HG03060 (cell line): ENCODE data around the gene TECTB.

Experiments
- ATAC-seq: cut with Tn5 transposase; IDR thresholded peaks from one replicate; pipeline ENCODE4 v1.9.1; 2021; ENCODE audit warnings: low read depth, moderate number of reproducible peaks; ENCODE audit not compliant: unreplicated experiment

Gene TECTB

DNA sequence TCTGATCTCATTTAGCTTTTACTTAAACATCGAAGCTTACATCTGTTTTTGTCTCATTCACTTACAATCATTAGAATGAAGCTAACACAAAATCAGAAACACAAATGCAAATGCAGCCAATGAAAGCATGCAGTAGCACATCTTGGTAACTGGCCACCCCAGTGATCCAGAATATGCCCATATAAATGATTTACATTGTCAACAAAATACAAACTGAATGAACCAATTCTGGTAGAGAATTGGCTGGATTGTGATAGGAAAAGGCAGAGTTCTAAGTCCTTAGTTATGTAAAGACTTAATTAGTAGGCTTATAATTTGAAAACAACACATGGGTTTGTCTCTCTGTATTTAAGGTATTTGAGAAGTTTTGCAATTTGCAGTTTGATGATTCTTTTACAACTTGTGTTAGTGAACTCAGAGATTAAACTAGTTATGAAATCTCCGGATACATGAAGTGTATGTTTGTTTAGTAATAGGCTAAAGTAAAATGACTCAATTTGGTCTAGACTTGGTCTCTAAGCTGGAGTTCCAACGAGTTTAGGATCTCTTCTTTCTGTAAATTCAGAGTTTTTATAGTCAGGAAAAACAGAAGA, 21.2 kb downstream of the TECTB start:
- ATAC-seq = no peak

DNA sequence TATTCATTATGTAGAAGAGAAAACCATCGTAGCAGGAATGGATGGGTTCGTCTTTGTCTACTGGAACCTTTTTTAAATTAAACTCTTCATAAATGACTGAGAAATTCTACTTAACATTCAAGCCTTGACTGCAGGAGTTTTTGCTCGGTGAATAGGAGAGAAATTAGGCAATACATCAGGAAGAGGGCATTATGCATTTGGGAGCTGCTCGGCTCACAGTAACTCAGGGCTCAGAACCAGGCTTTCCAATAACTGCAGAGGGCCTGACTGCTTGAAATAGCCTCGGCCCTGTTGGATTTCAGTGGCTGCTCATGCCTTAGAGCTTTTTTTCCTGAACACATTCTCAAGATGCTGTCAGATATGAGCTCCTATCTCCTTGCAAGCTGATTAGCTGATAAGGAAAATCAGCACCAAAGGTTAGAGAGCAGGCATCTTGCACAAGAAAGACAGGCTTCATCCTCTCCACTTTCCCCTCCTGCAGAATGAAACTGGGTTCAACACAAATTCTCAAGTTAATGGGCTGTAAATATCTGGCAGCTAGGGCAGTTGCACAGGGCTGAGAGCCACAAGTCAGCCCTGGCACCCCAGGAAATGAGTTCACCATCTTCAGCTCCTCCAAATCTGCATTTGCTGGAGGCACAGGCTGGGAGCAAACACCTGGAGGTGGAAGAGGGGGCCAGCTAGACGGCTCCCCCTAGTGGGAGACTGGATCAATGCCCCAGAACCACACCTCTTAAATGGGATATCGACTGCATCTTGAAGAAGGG, 24.3 kb downstream of the TECTB start:
- ATAC-seq = no peak

DNA sequence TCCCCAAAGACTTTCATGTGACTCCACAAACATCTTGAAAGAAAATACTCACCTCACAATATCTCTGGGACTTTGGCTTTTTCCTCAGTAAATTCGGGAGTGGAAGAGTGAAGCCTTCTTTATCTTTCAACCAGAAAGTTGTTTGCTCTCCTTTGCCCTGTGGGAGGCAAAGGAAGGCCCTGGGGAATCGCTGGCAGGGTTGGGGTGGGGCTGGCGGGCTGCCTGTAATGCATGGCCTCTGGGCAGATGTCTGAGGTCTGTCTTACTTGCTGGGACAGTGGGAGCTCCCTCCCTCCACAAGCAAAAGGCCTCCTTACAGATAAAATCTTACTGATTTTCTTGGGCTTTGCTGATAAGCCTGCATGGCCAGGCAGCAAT, 24.9 kb downstream of the TECTB start:
- ATAC-seq = no peak

DNA sequence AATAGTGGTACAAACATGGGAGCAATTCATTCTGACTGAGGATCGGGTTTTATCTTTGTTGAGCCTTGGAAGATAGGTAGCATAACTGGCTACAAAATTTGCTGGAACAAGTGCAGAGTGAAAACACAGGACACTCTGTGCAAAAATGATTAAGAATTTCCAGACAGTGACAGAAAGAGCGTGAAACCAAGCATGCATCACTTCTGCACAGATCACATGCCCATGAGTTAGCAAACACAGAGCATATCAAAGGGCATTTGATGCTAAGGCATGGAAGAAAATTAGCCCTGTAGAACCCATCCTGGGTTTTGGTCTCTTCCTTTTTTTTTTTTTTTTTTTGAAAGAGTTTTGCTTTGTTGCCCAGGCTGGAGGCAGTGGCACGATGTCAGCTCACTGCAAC, 28.3 kb downstream of the TECTB start:
- ATAC-seq = no peak

DNA sequence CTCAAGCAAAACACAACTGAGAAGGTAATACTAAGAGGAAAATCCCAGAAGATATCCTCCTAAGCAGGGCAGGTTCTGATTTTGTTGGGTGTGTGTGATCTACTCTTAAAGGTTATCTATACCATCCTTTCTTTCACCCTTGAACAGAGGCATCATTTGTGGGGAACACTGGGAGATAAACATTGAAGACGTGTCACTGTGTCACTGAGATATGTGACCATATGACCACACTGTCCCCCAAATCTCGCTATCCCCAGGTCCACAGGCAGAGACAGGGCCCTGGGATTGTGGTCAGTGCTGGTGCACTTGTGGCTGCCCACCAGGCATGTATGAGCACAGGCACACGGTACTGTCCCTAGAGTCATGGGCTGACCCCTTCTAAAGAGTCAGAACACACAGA, 30.0 kb downstream of the TECTB start:
- no peak for ATAC-seq

- no peak for ATAC-seq
Observed at GRCh38 chr10:112313911-112314310, 30.7 kb downstream of the TECTB start.

- no peak for ATAC-seq
Observed at GRCh38 chr10:112314822-112315474, 31.7 kb downstream of the TECTB start.

DNA sequence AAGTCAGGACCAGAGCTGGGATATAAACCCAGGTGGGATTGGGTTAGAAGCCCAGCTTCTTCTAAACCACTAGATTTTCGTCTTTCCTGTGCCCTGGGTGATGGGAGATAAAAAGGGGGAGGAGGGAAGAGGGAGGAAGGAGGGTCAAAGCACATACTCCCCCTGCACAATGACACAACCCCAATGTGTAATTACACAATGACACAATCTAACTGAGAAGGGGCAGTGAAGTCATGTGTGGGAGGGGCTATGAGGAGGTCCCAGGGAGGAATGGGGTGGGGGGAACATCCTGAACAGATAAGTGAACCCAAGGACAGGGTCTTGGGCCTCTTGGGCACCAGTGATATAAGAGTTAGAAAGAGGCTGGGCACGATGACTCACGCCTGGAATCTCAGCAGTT, 44.5 kb downstream of the TECTB start:
- no peak for ATAC-seq

DNA sequence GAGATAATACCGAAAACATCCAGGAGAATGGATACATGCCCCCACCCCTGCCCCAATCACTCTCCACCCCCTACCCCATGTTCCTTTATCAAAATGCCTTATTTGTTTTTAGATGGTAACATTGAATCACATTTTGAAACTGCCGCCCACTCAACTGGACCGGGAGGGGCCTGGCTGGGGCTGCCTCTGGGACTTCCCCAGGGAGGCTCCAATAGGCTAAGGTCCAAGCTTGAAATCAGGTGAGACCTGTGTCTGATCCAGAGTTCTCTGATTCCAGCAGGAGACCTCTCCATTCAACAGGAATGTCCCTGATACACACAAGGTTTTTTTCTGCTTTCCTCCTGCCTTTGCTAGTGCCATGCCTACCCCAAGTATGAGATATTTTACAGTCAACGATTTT, 47.0 kb downstream of the TECTB start:
- ATAC-seq = no peak

DNA sequence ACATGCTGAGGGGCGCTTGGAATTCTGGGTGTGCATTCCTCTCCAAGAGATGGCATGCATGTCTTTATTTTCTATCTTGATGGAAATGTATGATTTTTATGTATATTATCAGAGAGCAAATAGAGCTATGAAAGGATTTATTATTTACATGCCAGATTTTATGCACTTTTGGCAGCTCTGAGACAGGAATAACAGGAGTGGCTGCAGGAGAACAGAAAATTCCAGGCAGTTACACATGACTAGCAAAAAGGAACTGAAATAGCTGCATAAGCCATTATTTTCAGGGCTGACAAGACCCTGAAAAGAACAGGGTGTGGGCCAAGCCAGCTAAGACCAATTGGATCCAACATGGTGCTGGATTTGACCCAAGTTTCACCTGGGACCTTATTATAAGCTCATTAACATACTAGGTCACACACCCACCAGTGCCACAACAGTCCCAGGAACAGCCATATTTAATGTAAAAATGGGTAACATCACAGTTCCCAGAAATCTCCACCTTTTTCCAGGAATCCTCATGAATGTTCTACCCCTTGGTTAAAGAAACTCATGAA, 47.5 kb downstream of the TECTB start:
- no peak for ATAC-seq

DNA sequence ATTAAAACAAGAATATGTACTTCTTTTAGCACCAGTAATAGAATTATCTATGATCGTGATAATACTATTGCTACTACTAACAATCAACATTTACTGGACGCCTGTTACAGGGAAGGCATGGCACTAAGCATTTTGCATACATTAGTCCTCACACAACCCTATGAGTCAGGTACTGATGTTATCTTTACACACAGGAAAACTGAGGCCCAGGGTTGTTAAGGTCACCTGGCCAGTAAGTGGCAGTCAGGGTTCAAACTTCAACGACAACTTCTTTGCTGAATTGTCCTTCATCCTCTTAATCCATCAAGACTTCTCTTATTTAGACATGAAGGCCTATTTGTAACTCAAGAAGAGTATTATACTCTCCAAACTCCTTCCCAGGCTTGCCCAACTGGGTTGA, 48.8 kb downstream of the TECTB start:
- no peak for ATAC-seq

- ATAC-seq = no peak
Observed at GRCh38 chr10:112332509-112333228, 49.5 kb downstream of the TECTB start.

DNA sequence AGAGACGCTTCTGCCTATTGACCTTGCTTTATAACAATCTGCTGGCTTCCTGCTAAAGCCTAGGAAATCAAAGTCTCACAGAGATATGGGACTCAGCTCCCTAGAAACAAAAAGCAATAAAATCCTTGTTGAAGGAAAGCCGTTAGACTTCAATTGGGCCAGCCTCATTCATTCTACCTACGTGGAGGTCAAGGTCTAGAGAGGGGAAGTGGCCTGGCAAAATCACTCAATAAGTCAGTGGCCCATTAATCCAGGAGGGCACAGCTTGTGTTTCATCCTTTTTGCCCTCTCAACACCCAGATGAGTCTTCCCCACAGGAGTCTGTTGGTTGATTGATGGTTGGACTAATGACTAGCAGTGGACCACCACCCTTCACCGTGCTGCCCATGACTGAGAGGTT, 50.3 kb downstream of the TECTB start:
- no peak for ATAC-seq

DNA sequence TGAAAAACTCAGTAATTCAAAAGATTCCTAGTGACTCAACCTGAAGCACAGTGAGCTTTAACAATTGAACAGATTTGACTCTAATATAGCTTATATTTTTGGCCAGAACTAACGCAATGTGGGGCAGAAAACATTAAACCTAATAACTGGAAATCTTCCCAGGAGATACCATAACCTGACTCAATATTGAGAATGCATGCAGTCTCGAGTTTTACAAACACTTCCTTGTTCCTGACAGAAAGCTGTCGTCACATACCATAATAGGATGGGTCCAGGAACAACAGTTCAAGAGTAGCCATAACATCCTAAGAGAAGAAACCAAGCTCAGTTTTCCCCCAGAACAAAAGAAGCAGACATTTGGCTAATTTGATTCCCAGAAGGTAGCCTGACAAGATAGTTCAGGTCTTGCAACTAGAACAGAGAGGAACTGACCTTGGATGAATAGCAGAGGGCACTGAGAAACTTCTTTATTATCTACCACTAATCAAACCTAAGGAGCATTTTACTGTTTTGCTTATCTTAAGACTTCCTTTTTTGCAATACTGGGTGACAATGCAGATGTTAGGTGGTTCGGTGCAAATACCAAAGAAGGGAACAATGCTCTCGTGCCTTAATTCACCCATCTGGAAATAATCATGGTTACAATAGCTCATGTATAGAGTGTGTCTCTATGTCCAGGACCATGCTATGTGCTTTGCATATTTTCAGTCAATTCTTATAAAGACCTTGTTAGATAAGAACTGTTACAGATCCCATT, 52.1 kb downstream of the TECTB start:
- no peak for ATAC-seq

DNA sequence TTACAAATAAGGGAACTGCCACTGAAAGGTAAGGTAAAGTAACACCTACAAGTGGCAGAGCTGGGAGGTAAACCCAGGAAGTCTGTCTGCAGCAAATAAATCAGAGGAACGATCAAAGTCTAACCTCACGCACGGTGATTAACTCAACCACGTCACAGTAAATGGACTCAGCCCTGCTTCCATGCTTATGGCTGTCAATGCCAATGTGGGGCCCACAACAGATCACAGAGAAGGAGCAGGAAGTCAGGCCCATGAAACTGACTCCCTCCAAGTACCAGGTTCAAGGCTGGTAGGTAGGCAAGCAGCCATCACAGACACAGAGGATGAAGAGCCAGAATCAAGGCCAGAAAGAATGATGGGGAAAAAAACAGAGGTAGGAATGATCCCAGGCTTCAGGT, 52.7 kb downstream of the TECTB start:
- no peak for ATAC-seq

DNA sequence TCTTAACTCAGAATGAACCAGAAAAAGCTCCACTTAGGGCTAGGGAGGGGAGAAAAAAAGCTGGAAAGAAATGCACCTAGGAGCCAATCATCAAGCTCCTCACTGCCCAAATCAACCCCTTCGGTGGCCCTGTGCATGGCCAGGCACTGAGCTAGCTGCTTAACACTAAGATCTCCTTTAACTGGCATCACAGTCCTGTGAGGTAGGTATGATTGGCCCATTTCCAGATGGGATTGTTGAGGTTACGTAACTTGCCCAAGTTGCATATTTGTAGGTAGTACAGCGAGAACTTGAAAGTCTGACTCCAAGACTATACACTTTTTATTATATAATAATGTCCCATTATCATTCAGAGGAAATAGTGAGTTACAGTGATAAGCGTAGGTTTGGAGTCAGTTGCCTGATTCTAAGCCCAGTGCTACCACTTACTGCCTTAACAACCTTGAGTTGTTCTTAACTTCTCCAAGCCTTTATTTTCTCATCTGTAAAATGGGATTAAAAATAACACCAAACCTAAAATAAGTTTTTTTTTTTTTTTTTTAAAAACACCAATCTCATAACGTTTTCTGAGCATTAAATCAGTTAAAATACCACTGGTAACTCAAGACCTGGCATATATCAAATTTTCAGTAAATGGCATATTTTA, 53.5 kb downstream of the TECTB start:
- ATAC-seq = no peak

DNA sequence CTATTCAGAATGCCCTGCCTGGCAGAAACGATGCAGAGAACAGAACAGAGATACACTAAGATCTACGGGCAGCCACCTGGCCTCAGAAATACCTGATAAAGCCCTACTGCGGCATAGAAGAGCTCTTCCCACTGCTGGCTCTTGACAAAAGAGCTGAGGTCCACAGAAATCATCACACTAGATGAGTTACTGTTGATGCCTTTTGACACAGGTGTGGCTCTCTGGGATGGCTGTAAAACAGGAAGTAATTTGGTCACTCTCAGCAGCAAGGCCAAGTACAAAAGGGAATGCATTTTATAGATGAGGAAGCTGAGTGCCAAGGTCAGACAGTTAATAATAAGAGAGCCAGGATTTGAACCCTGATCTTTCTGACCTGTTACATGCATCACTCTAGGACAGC, 55.8 kb downstream of the TECTB start:
- ATAC-seq = no peak

GRCh38 chr10:112340601-112341000, 57.4 kb downstream of the TECTB start:
- ATAC-seq = no peak

DNA sequence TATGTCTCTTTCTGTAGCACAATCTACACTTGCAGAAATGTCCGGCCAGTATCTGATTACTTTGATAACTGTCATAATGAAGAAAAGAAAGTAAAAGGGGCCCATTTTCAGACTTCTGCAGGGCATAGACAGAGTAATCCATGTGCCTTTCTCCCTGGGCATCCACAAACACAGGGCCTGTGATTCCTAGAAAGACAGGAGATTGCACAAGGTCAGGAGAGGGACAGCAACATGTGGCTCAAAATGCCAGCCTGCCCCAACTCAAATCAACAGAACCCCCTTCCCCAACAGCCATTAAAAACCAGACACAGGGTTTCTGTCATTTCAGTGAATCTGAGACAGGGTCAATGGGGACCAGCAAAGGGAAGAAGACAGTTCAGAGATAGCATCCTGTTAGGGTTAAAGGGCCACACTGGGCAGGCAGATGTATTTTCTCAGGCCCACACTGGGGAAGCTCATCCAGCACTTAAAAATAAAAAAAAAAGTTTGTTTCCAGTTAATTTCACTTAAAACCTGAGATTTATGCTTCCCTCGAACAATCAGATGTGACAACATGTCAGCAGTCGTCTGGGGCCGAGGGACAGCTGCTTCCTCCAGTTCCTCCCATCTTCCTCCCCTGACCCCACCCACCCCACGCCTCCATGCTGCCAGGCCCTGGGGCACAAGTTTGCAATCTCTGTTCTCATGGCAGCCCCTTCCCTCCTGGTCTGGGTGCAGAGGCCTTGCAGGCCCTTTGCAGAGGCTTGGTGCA, 60.0 kb downstream of the TECTB start:
- ATAC-seq = no peak
